ENCODE measurements around the gene ANKRD12. TPM values are rescaled to one million over a fixed set of nuclear protein-coding genes. Genes with fewer than 3 reads are reported as not detected.

Gene ANKRD12
- total RNA-seq, 1 experiment from 2014 or later = 23.5 TPM

- ChIA-PET POLR2A (no interaction called here), CTCF (no interaction called here), RAD21 (ENCODE audit: low non-redundant PET in 1 of 2, low total read pairs in 2 of 2, uncharacterized antibody in 2 of 2, unreplicated experiment in 2 of 2) (no interaction called here)
- intact Hi-C loops (cut with micrococcal nuclease) = no loop called here
- H3K27me3 ChIP-seq (ENCODE audit: insufficient read depth, low read length) = no peaks in the 10 kb centered on the region
- peaks cover 0 to 4% of the 10 kb centered on the region in 2 experiments; a peak in 1 of 4 replicates for H3K36me3 ChIP-seq (ENCODE audit: control insufficient read depth in 1 of 2, insufficient read depth in 2 of 2, low read length in 2 of 2)
- H3K4me3 ChIP-seq (replicated peaks in 1 of 2; ENCODE audit: low read depth in 1 of 2, low read length in 2 of 2) = no peak overlapping the region
- no peaks in the 10 kb centered on the region for H3K9me2 ChIP-seq (ENCODE audit: insufficient read depth)
- H3K9ac ChIP-seq (ENCODE audit: low read length) = no peak overlapping the region
- no peak for DNase-seq (ENCODE audit: low read depth, low spot score)
- no peak overlapping the region for H3K4me2 ChIP-seq (ENCODE audit: low read length)
- H3K4me1 ChIP-seq (ENCODE audit: control insufficient read depth in 1 of 2, insufficient read depth in 2 of 2, low read length in 2 of 2) = no peaks in the 10 kb centered on the region
- no peak overlapping the region for H3K27ac ChIP-seq (ENCODE audit: low read depth, low read length)
- H3K79me2 ChIP-seq (ENCODE audit: insufficient read depth, low read length) = no peaks in the 10 kb centered on the region
- no peak overlapping the region for H2AFZ ChIP-seq (ENCODE audit: low read depth, low read length, poor library complexity, severe bottlenecking)
- no peaks in the 10 kb centered on the region for H3K9me3 ChIP-seq (ENCODE audit: control insufficient read depth in 1 of 2, insufficient read depth in 1 of 2, low read depth in 1 of 2, low read length in 2 of 2)
- H4K20me1 ChIP-seq (ENCODE audit: insufficient read depth) = no peaks in the 10 kb centered on the region
- ATAC-seq = no peak
- TF ChIP-seq, protein P1, sequence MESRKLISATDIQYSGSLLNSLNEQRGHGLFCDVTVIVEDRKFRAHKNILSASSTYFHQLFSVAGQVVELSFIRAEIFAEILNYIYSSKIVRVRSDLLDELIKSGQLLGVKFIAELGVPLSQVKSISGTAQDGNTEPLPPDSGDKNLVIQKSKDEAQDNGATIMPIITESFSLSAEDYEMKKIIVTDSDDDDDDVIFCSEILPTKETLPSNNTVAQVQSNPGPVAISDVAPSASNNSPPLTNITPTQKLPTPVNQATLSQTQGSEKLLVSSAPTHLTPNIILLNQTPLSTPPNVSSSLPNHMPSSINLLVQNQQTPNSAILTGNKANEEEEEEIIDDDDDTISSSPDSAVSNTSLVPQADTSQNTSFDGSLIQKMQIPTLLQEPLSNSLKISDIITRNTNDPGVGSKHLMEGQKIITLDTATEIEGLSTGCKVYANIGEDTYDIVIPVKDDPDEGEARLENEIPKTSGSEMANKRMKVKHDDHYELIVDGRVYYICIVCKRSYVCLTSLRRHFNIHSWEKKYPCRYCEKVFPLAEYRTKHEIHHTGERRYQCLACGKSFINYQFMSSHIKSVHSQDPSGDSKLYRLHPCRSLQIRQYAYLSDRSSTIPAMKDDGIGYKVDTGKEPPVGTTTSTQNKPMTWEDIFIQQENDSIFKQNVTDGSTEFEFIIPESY (IDR thresholded peaks at IDR 0.05; ENCODE audit: extremely low read depth, insufficient replicate concordance, low read length) = no peak
- TF ChIP-seq SIN3A (IDR thresholded peaks at IDR 0.05; ENCODE audit: low read depth) = no peak
- TF ChIP-seq RAD21 (IDR thresholded peaks at IDR 0.05; ENCODE audit: low read depth) = no peak
- no peak for TF ChIP-seq CBX3 (IDR thresholded peaks at IDR 0.05; ENCODE audit: low read depth)
- TF ChIP-seq, protein P2, sequence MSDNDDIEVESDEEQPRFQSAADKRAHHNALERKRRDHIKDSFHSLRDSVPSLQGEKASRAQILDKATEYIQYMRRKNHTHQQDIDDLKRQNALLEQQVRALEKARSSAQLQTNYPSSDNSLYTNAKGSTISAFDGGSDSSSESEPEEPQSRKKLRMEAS (IDR thresholded peaks at IDR 0.05) = no peak
- no TSS peak for BruUV-seq (replicated peaks)
Measured at GRCh38 chr18:9275890-9276289, 139.3 kb downstream of the ANKRD12 start.

- no TSS peak for BruUV-seq (replicated peaks)
- Histone ChIP-seq H4K20me1 (ENCODE audit: insufficient read depth) (no peaks in the 10 kb centered on the region), H3K4me3 (replicated peaks in 1 of 2; ENCODE audit: low read depth in 1 of 2, low read length in 2 of 2) (no peak overlapping the region), H3K27me3 (ENCODE audit: insufficient read depth, low read length) (no peaks in the 10 kb centered on the region), H3K9me3 (ENCODE audit: control insufficient read depth in 1 of 2, insufficient read depth in 1 of 2, low read depth in 1 of 2, low read length in 2 of 2) (no peaks in the 10 kb centered on the region), H2AFZ (ENCODE audit: low read depth, low read length, poor library complexity, severe bottlenecking) (no peak overlapping the region), H3K9ac (ENCODE audit: low read length) (no peak overlapping the region), H3K9me2 (ENCODE audit: insufficient read depth) (no peaks in the 10 kb centered on the region), H3K36me3 (ENCODE audit: control insufficient read depth in 1 of 2, insufficient read depth in 2 of 2, low read length in 2 of 2) (peaks cover 0 to 4% of the 10 kb centered on the region in 2 experiments; a peak in 1 of 4 replicates), H3K79me2 (ENCODE audit: insufficient read depth, low read length) (no peaks in the 10 kb centered on the region), H3K4me2 (ENCODE audit: low read length) (no peak overlapping the region), H3K27ac (ENCODE audit: low read depth, low read length) (no peak overlapping the region), H3K4me1 (ENCODE audit: control insufficient read depth in 1 of 2, insufficient read depth in 2 of 2, low read length in 2 of 2) (no peaks in the 10 kb centered on the region)
- RAD21 ChIA-PET (ENCODE audit: low non-redundant PET in 1 of 2, low total read pairs in 2 of 2, uncharacterized antibody in 2 of 2, unreplicated experiment in 2 of 2) = no interaction called here
- intact Hi-C loops (cut with micrococcal nuclease) = no loop called here
- POLR2A ChIA-PET = no interaction called here
- TF ChIP-seq RAD21 (IDR thresholded peaks at IDR 0.05; ENCODE audit: low read depth) (no peak), TCF7L2 (IDR thresholded peaks at IDR 0.05; ENCODE audit: borderline replicate concordance, extremely low read depth, insufficient read depth, insufficient read length) (no peak), SIN3A (IDR thresholded peaks at IDR 0.05; ENCODE audit: low read depth) (no peak), REST (IDR thresholded peaks at IDR 0.05; ENCODE audit: low read depth) (no peak), FOSL1 (IDR thresholded peaks at IDR 0.05; ENCODE audit: low read depth) (no peak), ZNF274 (IDR thresholded peaks at IDR 0.05; ENCODE audit: low read depth, low read length) (no peak), CEBPB (IDR thresholded peaks at IDR 0.05; ENCODE audit: low read depth) (no peak), JUND (IDR thresholded peaks at IDR 0.05) (no peak), EZH2 (IDR thresholded peaks at IDR 0.05) (no peak)
- TF ChIP-seq, protein P2 (IDR thresholded peaks at IDR 0.05) = no peak
- TF ChIP-seq, protein P3, sequence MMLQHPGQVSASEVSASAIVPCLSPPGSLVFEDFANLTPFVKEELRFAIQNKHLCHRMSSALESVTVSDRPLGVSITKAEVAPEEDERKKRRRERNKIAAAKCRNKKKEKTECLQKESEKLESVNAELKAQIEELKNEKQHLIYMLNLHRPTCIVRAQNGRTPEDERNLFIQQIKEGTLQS (IDR thresholded peaks at IDR 0.05) = no peak
- DNase-seq (ENCODE audit: low read depth, low spot score) = no peak
- CTCF ChIA-PET = no interaction called here
- ATAC-seq = no peak
Measured at GRCh38 chr18:9278028-9278427, 141.4 kb downstream of the ANKRD12 start.
